AG10803 (cell line): ENCODE results near the gene CLDN9.
"Not testable (repeated sequence)": the region's sequence is repeated elsewhere in the genome, so short reads cannot be mapped to it uniquely, and the experiment has no call there.

Experiments used
- DNase-seq: peaks from one replicate; pipeline ENCODE4 v3.0.0; 2010; ENCODE audit warnings: low read depth
- H3K4me3 ChIP-seq: 2 replicates; pipeline ENCODE4 v1.5.1; 2011; ENCODE audit warnings: mild to moderate bottlenecking, low read length, control low read depth
- CTCF ChIP-seq: conservative IDR thresholded peaks from 2 replicates; pipeline ENCODE4 v1.5.1; 2011; ENCODE audit warnings: mild to moderate bottlenecking, low read length, control low read depth, inconsistent platforms

CLDN9 gene

GRCh38 chr16:3046641-3047386 is 34.1 kb downstream of the CLDN9 start:
- no peak for TF ChIP-seq CTCF
- DNase-seq = no peak
- no peak overlapping the region for H3K4me3 ChIP-seq

GRCh38 chr16:3047387-3047720 is 34.6 kb downstream of the CLDN9 start:
- no peak for DNase-seq
- no peak for TF ChIP-seq CTCF
- no peak overlapping the region for H3K4me3 ChIP-seq

- no peak overlapping the region for H3K4me3 ChIP-seq
- no peak for TF ChIP-seq CTCF
- DNase-seq = no peak
Observed at GRCh38 chr16:3049921-3050481, 37.3 kb downstream of the CLDN9 start.

- no peak for DNase-seq
- no peak overlapping the region for H3K4me3 ChIP-seq
- no peak for TF ChIP-seq CTCF
Observed at GRCh38 chr16:3050487-3050886, 37.8 kb downstream of the CLDN9 start.

GRCh38 chr16:3051009-3051408 is 38.3 kb downstream of the CLDN9 start:
- TF ChIP-seq CTCF = no peak
- no peak for DNase-seq
- no peak overlapping the region for H3K4me3 ChIP-seq

- no peak for DNase-seq
- no peak for TF ChIP-seq CTCF
- no peak overlapping the region for H3K4me3 ChIP-seq
Observed at GRCh38 chr16:3051494-3051893, 38.8 kb downstream of the CLDN9 start.

- DNase-seq, H3K4me3 ChIP-seq: not testable (repeated sequence)
Observed at GRCh38 chr16:3052571-3053329, 40.0 kb downstream of the CLDN9 start.

- not testable (repeated sequence) for DNase-seq, H3K4me3 ChIP-seq
Observed at GRCh38 chr16:3053330-3053710, 40.6 kb downstream of the CLDN9 start.
